A549 (cell line): ENCODE results near the gene ACE.

Experiments
- CEBPB ChIP-seq, 2 experiments: fragments of >200 bp in 1 of 2; sonication (Bioruptor Twin) in 1 of 2; formaldehyde crosslinking in 1 of 2; IDR thresholded peaks; 2 replicates each; pipeline ENCODE4 v1.6.1; 2012 to 2016
- HOXB5 ChIP-seq: fragments of 250-450 bp; sonication (Bioruptor Pico); IDR thresholded peaks from 2 replicates; pipeline ENCODE4 v1.5.0; 2020; ENCODE audit warnings: mild to moderate bottlenecking, moderate library complexity
- JUN ChIP-seq, 2 experiments: fragments of >200 bp; sonication (Bioruptor Twin); formaldehyde crosslinking; IDR thresholded peaks; 2 replicates in 1 of 2; 3 replicates in 1 of 2; pipeline ENCODE4 v1.6.1; 2016 to 2017
- POLR2A ChIP-seq: IDR thresholded peaks from 2 replicates; pipeline ENCODE4 v1.6.1; 2012; ENCODE audit warnings: mild to moderate bottlenecking, low read length
- RAD21 ChIP-seq, 2 experiments: fragments of >200 bp in 1 of 2; sonication (Bioruptor Twin) in 1 of 2; formaldehyde crosslinking in 1 of 2; IDR thresholded peaks in 1 of 2; conservative IDR thresholded peaks in 1 of 2; 2 replicates in 1 of 2; 3 replicates in 1 of 2; pipeline ENCODE4 v1.6.1; 2012 to 2018; ENCODE audit warnings: inconsistent platforms in 1 of 2
- RCOR1 ChIP-seq: fragments of 150-350 bp; IDR thresholded peaks from 2 replicates; pipeline ENCODE4 v1.6.1; 2014; ENCODE audit warnings: antibody characterized with exemption, low read length, low read depth
- ZFP36 ChIP-seq: fragments of 450-650 bp; IDR thresholded peaks from 2 replicates; pipeline ENCODE4 v1.6.1; 2014; ENCODE audit warnings: borderline replicate concordance; ENCODE audit not compliant: partially characterized antibody
- TF ChIP-seq, protein P1 (sequence below): fragments of >200 bp; sonication (Bioruptor Twin); formaldehyde crosslinking; IDR thresholded peaks from 3 replicates; pipeline ENCODE4 v1.5.1; 2016

DNA sequence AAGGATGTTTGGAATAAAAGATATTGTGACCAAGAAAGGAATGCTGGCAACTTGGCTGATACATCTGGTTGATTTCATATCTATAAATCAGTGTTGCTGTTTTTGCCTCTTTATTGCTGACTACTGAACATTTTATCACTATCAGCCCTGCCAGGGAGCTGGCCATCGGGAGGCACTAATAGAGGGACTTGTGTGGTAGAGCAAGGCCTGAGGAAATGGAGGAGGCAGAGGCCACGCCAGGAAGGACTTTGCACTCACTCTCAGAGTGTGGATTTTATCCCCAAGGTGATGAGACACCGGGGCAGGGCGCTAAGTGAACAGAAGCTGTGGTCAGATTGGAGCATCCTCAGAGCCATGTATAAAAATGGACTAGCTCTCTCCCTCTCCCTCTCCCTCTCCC, 21.4 kb upstream of the ACE start:
- TF ChIP-seq CEBPB (IDR thresholded peaks at IDR 0.05), result no peak
- TF ChIP-seq, protein P1, sequence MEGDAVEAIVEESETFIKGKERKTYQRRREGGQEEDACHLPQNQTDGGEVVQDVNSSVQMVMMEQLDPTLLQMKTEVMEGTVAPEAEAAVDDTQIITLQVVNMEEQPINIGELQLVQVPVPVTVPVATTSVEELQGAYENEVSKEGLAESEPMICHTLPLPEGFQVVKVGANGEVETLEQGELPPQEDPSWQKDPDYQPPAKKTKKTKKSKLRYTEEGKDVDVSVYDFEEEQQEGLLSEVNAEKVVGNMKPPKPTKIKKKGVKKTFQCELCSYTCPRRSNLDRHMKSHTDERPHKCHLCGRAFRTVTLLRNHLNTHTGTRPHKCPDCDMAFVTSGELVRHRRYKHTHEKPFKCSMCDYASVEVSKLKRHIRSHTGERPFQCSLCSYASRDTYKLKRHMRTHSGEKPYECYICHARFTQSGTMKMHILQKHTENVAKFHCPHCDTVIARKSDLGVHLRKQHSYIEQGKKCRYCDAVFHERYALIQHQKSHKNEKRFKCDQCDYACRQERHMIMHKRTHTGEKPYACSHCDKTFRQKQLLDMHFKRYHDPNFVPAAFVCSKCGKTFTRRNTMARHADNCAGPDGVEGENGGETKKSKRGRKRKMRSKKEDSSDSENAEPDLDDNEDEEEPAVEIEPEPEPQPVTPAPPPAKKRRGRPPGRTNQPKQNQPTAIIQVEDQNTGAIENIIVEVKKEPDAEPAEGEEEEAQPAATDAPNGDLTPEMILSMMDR, result no peak
- no peak for TF ChIP-seq POLR2A
- no peak for TF ChIP-seq RAD21 (conservative IDR thresholded peaks at IDR 0.05 in 1 of 2, IDR thresholded peaks at IDR 0.05 in 1 of 2)
- TF ChIP-seq RCOR1, result no peak
- TF ChIP-seq JUN (IDR thresholded peaks at IDR 0.05), result no peak
- TF ChIP-seq ZFP36, result no peak
- no peak for TF ChIP-seq HOXB5
